T-helper 1 cell treated with Interleukin-12 subunit alpha and Interleukin-12 subunit beta and Interleukin-4 antibody, amounts not matched to agents 30 ng/mL and 1 ng/mL, for 36 hours (primary cell): ENCODE measurements around the gene INPP5F. TPM values are rescaled to one million over a fixed set of nuclear protein-coding genes. Genes with fewer than 3 reads are reported as not detected.
"Not testable (repeated sequence)": the region's sequence is repeated elsewhere in the genome, so short reads cannot be mapped to it uniquely, and the experiment has no call there.

Experiments
- intact Hi-C: fragments of 100-400 bp; cut with micrococcal nuclease; formaldehyde crosslinking; loops from one replicate; pipeline ENCODE4 v1.15.1; 2024
- total RNA-seq: library from RNA; stranded (reverse); gene quantifications from 2 replicates; pipeline ENCODE4 v1.2.3, GENCODE V29; 2022

Gene INPP5F
- total RNA-seq, 1 donor from 2014 or later: 9.4 TPM

DNA sequence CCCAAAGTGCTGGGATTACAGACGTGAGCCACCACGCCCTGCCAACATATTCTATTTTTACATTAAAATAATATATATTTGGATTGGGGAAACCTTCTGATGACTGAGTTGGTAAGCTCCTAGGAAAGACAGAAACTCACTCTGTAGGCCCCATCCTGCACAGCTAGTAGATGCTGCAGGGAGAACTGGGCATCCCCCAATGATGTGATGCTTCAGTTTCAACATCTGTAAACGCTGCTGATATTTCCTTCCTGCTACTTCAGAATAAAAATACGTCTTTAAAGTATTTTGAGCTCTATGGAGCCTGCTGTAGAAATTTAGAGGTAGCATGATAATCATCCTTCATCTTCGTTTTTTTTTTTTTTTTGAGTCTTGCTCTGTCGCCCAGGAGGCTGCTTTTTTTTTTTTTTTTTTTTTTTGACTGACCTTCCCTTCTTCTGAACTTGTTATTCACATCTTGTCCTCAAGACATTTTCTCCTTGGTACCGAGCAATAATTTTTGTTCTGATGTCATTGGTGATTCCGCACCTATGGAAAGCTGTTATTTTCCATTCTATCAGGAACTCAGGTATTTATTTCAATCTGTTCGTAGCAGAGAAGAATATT, 21.8 kb upstream of the INPP5F start:
- intact Hi-C loops: loop anchor here (1.0 kb wide), 1 partner anchor 18 kb away; no protein-coding TSS in a partner anchor

DNA sequence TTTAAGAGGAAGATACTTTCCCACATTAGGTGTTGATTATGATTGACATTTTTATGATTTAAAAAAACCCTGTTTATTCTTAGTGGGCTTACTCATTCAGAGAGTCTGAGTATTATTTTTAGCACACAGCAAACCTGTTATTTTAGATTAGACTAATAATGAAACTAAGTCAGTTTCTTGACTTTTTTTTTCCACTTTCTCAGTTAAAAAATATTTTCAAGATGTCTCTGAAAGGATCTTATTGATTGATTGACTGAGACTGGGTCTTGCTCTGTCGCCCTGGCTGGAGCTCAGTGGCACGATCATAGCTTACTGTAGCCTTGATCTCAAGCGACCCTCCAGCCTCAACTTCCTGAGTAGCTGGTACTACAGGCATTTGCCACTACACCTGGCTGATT, 20.4 kb upstream of the INPP5F start:
- intact Hi-C loops: loop anchor here (1.0 kb wide), 2 partner anchors 20 to 53 kb away; no protein-coding TSS in a partner anchor

DNA sequence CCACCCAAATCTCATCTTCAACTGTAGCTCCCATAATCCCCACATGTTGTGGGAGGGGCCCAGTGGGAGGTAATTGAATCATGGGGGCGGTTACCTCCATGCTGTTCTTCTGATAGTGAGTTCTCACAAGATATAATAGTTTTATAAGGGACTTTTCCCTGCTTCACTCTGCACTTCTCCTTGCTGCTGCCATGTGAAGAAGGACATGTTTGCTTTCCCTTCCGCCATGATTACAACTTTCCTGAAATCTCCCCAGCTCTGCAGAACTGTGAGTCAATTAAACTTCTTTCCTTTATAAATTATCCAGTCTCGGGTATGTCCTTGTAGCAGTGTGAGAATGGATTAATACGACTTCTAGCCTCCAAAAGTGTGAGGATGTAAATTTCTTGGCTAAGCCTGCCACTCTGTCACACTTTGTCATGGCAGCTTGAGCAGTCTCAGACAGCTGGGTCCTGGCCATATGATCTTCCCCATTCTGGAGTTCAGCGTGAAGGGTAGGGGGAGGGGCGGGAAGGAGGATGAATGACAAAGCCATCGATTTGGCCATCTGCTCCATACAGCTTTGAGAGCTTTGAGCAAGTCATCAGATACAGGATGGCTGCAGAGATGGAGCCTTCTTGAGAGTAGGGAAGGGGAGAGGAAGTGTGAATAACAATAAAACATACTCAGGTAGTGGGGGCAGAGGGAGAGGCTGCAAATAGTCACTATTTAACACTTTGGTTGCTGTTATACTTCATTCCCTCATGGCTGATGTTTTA, 19.1 kb upstream of the INPP5F start:
- intact Hi-C loops: no loop called here

DNA sequence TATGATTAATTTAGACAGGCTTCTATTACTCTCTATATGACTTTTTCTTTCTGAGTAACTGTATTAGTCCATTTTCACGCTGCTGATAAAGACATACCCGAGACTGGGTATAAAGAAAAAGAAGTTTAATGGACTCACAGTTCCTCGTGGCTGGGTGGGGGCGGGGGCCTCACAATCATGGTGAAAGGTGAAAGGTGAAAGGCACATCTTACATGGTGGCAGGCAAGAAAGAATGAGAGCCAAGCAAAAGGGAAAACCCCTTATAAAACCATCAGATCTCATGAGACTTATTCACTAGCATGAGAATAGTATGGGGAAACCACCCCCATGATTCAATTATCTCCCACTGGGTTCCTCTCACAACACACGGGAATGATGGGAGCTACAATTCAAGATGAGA, 18.5 kb upstream of the INPP5F start:
- intact Hi-C loops: not testable (repeated sequence)

DNA sequence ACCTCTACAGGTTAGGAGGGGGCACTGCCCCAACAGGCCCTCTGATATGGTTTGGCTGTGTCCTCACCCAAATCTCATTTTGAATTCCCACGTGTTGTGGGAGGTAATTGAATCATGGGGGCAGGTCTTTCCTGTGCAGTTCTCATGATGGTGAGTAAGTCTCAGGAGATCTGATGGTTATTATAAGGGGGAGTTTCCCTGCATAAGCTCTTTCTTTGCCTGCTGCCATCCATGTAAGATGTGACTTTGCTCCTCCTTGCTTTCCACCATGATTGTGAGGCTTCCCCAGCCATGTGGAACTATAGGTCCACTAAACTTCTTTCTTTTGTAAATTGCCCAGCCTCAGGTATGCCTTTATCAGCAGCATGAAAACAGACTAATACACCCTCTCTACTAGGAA, 14.9 kb upstream of the INPP5F start:
- intact Hi-C loops: not testable (repeated sequence)

DNA sequence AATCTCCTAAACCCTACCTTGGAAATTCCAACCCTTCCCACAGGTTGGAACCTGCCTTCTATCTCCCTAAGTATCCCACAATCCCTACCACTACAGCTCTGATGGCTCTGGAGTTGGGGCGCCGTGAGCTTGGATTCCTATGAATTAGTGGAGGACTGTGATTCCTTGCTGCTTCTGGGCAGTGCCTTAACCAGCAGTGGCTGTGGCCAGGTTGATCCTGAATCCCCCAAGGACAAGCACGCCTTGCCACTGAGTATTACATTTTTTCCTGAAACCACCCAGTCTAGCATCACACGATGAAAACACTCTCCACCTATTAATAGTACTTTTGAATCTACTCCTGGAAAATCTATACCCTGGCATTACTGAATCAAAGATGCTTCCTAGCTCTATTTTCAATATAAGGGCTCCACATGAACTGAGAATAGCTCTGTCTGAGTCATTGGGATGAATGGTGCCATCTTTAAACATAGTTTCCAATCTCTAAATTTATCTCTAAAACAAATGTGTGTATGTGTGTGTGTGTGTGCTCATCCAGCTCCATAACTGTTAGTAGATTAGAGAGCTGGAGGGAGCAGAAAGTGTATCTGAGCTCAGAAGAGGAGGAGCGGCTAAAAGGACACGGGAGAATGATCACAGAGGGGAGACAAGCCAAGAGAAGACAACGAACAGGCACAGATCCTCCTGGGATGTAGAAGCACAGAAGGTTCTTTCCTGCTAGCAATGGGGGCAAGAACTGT, 11.9 kb upstream of the INPP5F start:
- intact Hi-C loops: no loop called here

DNA sequence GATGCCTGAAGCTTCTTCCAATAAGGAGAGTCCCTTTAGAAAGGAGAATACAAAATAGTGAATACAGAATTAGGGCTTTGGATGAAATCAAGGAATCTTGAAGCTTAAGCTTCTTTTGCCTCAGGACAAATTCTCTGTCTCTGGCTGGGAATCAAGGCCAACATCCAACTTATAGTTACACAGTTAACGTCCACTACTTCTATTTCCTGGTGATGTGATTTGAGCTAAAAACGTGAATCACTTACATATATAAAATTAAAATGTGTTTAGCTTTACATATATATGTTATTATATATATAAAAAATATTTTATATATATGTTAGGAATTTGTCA, 11.4 kb upstream of the INPP5F start:
- intact Hi-C loops: no loop called here

DNA sequence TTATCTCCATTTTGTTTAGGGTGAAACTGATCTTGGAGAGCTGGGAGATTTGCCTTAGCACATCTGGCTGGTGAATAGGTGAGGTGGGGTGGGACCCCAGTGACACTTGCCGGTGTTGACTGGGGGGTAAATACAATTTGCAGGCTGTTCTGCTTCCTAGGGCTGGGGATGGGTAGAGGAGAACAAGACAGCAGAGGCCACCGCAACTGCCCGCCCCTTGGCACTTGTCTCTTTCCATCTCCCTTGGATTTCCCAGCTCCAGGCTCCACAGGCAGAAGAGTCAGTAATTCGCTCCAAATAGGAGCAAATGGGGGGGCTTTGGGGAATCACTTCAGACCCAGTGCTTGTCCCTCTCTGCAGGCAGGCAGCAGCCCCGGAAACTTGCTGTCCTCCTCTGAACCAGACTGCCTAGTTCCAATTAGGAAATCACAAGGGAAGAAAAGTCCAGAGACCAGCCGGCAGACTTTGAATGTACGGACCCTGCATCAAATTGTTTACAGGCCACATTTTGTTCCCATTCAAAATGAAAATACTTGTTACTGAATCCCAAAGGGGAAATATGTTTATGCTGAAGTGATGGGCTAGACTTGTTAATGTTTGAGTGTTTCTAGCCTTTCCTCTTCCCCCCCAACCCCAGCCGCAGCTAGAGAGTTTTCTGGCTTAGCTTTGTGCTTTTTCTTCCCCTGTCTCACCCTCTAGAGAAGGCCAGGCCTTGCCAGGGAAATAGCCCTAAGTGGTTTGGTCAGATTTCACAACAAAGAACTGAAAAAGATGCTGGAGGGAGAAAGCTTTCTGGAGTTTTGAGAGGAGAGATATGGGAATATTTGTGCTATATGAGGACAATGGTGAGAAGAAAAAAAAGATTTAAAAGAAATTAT, 10.0 kb upstream of the INPP5F start:
- intact Hi-C loops: no loop called here

DNA sequence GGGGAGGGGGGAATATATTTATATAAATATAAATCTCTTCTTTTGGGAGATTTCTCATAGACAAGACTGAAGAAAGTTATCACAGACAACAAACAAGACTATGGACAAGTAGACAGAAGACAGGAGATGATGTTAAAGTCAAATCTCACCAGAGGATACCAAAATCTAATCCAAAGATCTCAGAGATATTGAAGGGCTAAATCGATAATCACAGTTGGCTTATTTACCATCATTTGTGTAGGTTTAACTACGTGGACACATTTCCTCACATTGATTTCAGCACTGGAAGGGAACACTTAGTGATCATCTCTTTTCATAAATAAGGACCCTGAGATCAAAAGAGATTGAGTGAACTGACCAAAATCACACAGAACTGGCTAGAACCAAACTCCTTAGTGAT, 2.7 kb upstream of the INPP5F start:
- intact Hi-C loops: loop anchor here (10.0 kb wide), 1 partner anchor 1678 kb away; the partner anchor contains the start of gene RAB11FIP2

DNA sequence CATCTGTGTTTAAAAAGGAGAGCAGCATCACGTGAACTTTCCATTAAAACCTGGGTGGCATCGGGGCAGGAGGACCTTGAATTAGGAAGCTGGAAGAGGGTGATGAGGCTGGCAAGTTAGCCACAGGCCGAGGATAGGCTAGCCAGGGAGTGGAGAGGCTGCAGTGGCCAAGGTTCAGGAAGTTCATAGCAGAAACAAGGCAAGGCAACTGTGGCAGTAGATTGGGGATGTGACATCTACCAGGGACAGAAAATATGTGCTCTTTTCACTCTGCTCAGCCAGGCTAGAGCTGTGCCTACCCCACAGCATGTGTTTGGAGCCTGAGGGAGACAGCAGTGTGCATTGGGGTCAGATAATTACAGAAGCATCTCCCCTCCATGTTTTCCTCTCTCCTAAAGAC, 2.2 kb upstream of the INPP5F start:
- intact Hi-C loops: loop anchor here (2.0 to 10.0 kb wide), 3 partner anchors 643 to 1679 kb away; partner anchors contain the start of genes CACUL1, EIF3A and RAB11FIP2

DNA sequence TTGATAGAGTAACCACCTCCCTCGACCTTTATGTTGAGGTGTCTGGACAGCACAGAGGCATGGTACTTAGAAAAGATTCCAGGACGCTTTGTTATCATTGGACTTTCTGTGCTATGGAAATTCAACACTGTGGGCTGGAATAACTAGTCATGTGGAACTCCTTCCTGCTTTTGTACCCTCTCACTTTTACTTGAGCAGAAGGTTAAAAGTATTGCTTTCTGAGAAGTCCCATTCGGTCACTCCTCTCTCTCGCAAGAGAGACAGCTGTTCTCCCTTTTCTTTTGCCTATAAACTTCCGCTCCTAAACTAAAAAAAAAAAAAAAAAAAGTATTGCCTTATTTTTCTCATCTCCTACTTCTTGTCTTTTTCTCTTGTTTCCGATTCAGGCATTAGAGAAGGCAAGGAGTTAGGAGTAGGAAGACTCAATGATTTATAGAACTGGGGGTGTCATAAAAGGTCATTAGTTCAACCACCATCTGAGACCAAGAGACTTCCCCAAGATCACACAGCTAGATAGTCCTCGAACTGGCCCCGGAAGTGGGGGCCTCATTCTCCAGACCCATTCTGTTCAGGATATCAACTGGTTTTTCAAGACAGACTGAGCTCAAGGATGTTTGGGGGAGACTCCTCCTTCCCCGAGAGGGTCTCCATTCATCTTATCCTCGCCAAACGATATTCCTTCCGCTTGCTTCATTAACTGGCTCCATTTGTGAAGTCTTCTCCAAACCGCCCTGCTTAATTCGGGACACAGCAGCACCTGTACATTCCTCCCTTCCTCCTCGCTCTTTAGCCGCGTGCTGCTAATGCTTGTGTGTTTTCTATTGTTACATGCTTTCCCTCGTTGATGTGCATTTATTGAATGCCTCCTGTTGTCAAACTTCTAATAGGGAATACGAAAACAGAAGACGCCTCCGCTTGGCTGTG, 995 bp upstream of the INPP5F start:
- intact Hi-C loops: loop anchor here (1.0 to 10.0 kb wide), 13 partner anchors 16 to 1680 kb away; partner anchors contain the start of genes CACUL1, EIF3A, PRDX3 and RAB11FIP2

DNA sequence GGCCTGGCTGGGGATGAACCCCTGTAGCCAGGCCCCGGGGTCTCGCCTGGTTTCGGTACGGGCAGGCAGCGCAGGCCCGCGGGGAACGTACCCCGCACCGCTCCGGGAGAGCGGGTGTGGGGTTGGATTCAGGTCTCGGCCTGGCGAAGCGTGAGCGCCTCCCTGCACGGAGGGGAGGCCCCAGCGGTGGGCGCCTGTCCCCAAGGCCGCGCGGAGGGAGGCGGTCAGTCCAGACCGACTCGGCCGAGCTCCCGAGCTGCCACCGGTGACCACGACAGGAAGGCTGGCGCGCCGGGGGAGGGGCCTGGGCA, 378 bp upstream of the INPP5F start:
- intact Hi-C loops: loop anchor here (1.0 to 10.0 kb wide), 13 partner anchors 16 to 1681 kb away; partner anchors contain the start of genes CACUL1, EIF3A, PRDX3 and RAB11FIP2

DNA sequence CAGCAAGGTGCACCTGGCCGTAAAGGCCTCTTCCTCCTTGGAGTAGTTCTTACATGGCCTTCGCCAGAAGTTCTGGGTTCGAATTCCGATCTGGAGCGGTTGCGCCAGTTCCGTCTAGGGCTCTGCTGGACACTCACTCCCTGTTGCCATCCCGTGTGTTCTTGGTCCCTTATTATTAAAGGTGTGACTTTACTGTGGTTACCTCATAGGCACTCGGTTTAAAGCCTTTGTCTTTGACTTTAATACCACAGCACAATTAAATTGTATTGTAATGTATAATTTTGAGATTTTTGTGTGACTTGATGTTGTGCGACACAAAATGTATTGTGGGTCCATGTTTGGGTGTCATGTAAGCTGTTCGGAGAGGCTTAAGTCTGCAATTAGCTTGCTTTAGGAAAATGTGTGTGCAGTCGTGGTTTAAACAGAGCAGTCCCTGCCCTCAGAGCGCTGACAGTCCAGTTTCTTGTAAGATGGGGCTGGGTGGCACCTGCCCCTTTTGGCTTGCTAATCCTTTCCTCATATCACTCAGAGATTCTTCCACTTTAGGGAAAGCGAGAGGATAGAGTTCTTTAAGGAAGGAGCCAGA, 919 bp downstream of the INPP5F start:
- intact Hi-C loops: loop anchor here (1.0 to 10.0 kb wide), 4 partner anchors 40 to 1682 kb away; partner anchors contain the start of genes DENND10, MCMBP and RAB11FIP2

DNA sequence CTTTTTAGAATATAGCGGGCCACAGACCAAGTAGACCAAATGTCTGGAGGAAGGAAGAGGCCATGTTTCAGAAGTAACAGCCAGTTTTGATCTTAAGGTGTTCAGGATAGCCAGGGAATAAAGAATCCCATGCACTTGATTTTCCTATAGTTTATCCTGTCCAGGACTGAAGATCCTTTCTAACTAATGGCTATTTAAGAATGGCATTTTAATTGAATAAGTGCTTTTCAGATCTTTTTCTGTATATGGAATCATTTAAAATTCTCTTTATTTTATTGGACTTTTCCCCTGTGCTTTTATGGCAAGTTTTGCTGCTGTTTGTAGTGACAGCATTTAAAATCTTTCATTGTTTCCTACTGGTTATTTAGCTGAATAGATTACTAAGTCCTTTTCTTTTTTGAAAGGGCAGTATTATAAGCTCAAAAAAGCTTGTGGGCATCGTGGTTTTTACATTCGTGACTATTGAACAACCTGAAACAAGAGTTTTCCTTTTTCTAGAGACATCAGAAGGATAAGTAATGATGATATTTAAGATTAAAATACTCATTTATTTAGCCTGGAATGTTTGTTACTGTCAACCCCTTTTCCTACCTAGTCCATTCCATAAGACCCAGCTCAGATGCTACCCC, 2.4 kb downstream of the INPP5F start:
- intact Hi-C loops: loop anchor here (10.0 kb wide), 1 partner anchor 1683 kb away; the partner anchor contains the start of gene RAB11FIP2

DNA sequence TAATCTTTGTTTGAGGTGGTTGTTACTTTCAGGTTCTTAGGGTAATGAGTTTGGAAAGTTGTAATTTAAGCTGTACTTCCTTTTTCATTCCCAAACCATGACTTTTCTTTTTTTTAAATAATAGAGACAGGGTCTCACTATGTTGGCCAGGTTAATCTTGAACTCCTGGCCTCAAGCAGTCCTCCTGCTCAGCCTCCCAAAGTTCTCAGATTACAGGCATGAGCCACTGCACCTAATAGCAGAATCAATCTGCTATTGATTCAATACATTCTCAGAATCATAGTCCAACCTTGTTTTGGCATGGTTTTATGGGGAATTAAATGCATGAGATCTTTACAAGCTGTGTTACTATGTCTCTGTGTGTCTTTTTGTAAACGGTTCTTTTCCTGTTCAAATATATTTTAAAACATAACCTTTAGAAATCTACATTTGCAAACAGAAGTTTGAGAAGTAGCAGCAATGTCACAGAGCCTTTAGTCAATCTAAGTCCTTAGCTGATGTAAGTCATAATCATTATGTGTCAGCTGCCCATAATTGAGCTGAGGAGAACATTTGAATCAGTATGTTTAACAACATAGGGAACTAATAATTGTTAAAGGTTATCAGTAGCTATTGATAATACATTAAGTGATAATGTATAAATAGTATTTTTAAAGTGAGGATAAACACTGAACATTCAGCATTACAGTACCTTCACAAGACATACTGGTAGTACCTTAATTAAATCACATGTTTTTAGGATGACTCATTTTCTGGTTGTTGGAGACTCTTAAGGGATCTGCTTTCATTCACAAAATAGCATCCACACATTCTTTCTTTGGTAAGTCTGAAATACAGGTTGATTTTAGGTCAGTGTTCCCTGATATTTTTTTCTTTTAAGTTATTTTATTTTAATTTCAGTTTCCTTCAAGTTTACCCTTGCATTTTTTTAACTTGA, 8.8 kb downstream of the INPP5F start:
- intact Hi-C loops: no loop called here

DNA sequence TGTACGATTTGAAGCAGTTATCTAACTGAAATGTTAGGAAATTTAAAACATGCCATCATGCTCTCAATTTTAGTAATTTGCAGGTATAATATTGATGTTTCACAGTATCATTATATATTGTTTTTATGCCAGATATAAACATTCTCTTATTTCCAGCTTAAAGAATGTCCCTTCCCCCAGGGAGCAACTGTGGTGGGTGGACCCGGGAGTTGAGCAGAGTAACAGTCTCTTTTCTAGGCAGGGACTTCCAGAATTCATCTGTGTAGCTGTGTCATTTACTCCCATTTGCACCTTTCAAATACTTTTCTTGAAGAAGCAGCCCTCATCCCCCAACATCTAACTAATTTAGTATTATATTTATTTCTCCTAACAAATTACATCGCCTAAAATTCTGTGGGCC, 9.6 kb downstream of the INPP5F start:
- intact Hi-C loops: no loop called here

DNA sequence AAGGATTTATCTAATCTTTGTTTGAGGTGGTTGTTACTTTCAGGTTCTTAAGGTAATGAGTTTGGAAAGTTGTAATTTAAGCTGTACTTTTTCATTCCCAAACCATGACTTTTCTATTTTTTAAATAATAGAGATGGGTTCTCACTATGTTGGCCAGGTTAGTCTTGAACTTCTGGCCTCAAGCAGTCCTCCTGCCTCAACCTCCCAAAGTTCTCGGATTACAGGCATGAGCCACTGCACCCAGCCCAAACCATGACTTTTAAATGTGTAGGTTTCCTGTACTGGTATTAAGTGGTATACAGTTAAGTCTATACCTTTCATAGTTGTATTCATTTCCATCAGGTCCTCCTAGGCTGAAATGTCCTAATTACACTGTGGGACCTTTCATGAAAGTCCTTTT, 10.4 kb downstream of the INPP5F start:
- intact Hi-C loops: no loop called here
